Testis (tissue), 3 donors: ENCODE results near the gene FBH1. TPM values are rescaled to one million over a fixed set of nuclear protein-coding genes. Genes with fewer than 3 reads are reported as not detected.
A peak's percentile ranks its signal among the peaks of the same experiment; 100 is the strongest.

Source experiments
- DNase-seq: peaks from one replicate; pipeline ENCODE4 v3.0.0-alpha.2; 2019
- H3K27ac ChIP-seq, 2 donors: fragments of 200-600 bp; sonication (generic); one replicate each; pipeline ENCODE4 v1.5.1; 2019
- H3K27me3 ChIP-seq: fragments of 200-600 bp; sonication (generic); one replicate; pipeline ENCODE4 v1.5.1; 2019
- H3K36me3 ChIP-seq: fragments of 200-600 bp; sonication (generic); one replicate; pipeline ENCODE4 v1.5.1; 2017; ENCODE audit warnings: low read depth; ENCODE audit errors: missing control alignments
- H3K4me1 ChIP-seq: fragments of 200-600 bp; sonication (generic); one replicate; pipeline ENCODE4 v1.5.1; 2019
- H3K4me3 ChIP-seq, 2 donors: fragments of 200-600 bp; sonication (generic); one replicate each; pipeline ENCODE4 v1.5.1; 2017 to 2019
- H3K9me3 ChIP-seq: fragments of 200-600 bp; sonication (generic); one replicate; pipeline ENCODE4 v1.5.1; 2017
- POLR2A ChIP-seq: fragments of 450-650 bp; IDR thresholded peaks from one replicate; pipeline ENCODE4 v1.6.1; 2017; ENCODE audit warnings: antibody characterized with exemption, mild to moderate bottlenecking, moderate library complexity
- WGBS, 2 donors: methylation state at CpG; one replicate each; pipeline ENCODE4 v1.1.5; 2018; 5-methylcytosine and 5-hydroxymethylcytosine counted together
- intact Hi-C: fragments of 100-400 bp; cut with DNase I; formaldehyde crosslinking; loops from one replicate; pipeline ENCODE4 v1.15.1; 2023; ENCODE audit warnings: low total_unique reads
- polyA plus RNA-seq: library from polyadenylated mRNA; stranded (reverse); fragments of 350-450 nt; fragmentation: Illumina TruSeq; extraction: RNeasy Lipid Tissue Mini Kit (QIAGEN cat#74804); gene quantifications from one replicate; pipeline ENCODE4 v1.2.3, GENCODE V29; 2014; ENCODE audit warnings: low read depth, low replicate concordance; ENCODE audit not compliant: insufficient read depth
- total RNA-seq, 2 donors: library from RNA; depleted of rRNA; stranded (reverse); fragments of >200 nt; gene quantifications; one replicate each; pipeline ENCODE4 v1.2.3, GENCODE V29; 2016
- TF ChIP-seq, protein P1 (sequence below), 3 experiments: fragments of 450-650 bp in 2 of 3; fragments of 200-600 bp in 1 of 3; sonication (generic) in 1 of 3; IDR thresholded peaks; one replicate each; pipeline ENCODE4 v1.5.1; 2016 to 2019; ENCODE audit warnings: antibody characterized with exemption in 3 of 3, mild to moderate bottlenecking in 2 of 3, moderate library complexity in 1 of 3

Gene FBH1
- total and polyA plus RNA-seq, 3 donors from 2014 or later: 91.6 to 203 (median 174) TPM

DNA sequence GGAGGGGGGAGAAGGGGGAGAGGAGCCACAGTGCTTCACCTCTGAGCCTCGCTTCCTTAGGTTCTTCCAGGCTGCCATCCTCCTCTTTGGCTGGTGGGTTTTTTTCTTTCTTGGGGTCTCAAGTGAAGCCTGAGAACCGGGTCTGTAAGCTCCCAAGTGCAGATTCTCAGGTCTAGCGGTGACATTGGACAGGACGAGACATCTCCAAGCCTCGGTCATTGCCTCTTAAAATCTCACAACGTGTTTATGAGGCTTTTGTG lies 88.1 kb downstream of the FBH1 start:
- Histone ChIP-seq H3K4me3 (peak overlapping the region; percentile 81 to 89), H3K27me3 (no peaks in the 10 kb centered on the region), H3K27ac (peak overlapping the region; percentile 89 to 90), H3K4me1 (peaks cover 11% of the 10 kb centered on the region), H3K9me3 (no peaks in the 10 kb centered on the region), H3K36me3 (no peaks in the 10 kb centered on the region)
- TF ChIP-seq, protein P1, sequence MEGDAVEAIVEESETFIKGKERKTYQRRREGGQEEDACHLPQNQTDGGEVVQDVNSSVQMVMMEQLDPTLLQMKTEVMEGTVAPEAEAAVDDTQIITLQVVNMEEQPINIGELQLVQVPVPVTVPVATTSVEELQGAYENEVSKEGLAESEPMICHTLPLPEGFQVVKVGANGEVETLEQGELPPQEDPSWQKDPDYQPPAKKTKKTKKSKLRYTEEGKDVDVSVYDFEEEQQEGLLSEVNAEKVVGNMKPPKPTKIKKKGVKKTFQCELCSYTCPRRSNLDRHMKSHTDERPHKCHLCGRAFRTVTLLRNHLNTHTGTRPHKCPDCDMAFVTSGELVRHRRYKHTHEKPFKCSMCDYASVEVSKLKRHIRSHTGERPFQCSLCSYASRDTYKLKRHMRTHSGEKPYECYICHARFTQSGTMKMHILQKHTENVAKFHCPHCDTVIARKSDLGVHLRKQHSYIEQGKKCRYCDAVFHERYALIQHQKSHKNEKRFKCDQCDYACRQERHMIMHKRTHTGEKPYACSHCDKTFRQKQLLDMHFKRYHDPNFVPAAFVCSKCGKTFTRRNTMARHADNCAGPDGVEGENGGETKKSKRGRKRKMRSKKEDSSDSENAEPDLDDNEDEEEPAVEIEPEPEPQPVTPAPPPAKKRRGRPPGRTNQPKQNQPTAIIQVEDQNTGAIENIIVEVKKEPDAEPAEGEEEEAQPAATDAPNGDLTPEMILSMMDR (IDR thresholded peaks at IDR 0.05): no peak
- no peak for TF ChIP-seq POLR2A
- intact Hi-C loops: no loop called here
- 24 to 32% methylated on average over 6 of the region's 6 CpGs for WGBS, 2 donors
- no peak for DNase-seq

DNA sequence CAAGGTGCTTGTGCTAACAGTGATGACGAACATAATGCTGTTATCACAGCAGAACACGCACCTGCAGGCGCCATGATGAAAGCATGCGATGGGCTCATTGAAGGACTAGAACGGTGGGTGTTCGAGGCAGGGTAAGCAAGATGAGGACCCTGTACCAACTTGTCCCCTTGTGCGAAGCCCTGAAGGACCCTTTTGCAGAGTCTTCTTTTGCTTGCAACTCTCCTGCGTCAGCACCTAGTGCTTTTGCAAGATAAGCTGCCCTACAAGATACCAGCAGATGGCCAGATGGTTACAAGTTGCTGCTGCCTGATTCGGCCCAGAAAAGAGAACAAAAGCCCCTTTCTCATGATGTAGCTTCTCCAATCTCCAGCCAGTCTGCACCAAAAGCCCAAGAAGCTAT lies 91.5 kb downstream of the FBH1 start:
- 61 to 84% methylated on average over 9 of the region's 9 CpGs for WGBS, 2 donors
- H3K27me3 ChIP-seq: no peaks in the 10 kb centered on the region
- H3K27ac ChIP-seq: peak overlapping the region; percentile 36 to 64
- no peaks in the 10 kb centered on the region for H3K9me3 ChIP-seq
- H3K4me1 ChIP-seq: peaks cover 18% of the 10 kb centered on the region
- H3K36me3 ChIP-seq: no peaks in the 10 kb centered on the region
- TF ChIP-seq POLR2A: no peak
- TF ChIP-seq, protein P1 (IDR thresholded peaks at IDR 0.05): no peak
- DNase-seq: peak; percentile 92
- intact Hi-C loops: no loop called here
- no peak overlapping the region for H3K4me3 ChIP-seq

- 68 to 70% methylated on average over 9 of the region's 9 CpGs for WGBS, 2 donors
- no peaks in the 10 kb centered on the region for H3K9me3 ChIP-seq
- no peaks in the 10 kb centered on the region for H3K27me3 ChIP-seq
- peak overlapping the region in 1 of 2 donors; percentile 80 for H3K27ac ChIP-seq
- peaks cover 27% of the 10 kb centered on the region for H3K4me1 ChIP-seq
- TF ChIP-seq POLR2A: no peak
- TF ChIP-seq, protein P1 (IDR thresholded peaks at IDR 0.05): no peak
- no peaks in the 10 kb centered on the region for H3K36me3 ChIP-seq
- intact Hi-C loops: no loop called here
- no peak for DNase-seq
- H3K4me3 ChIP-seq: no peak overlapping the region
These were observed 93.7 kb downstream of the FBH1 start for GRCh38 chr10:5983774-5984173.

- no peak overlapping the region for H3K4me3 ChIP-seq
- no peak for TF ChIP-seq POLR2A
- TF ChIP-seq, protein P1 (IDR thresholded peaks at IDR 0.05): no peak
- DNase-seq: no peak
- no peaks in the 10 kb centered on the region for H3K9me3 ChIP-seq
- H3K27ac ChIP-seq: no peak overlapping the region
- 80 to 90% methylated on average over 5 of the region's 5 CpGs for WGBS, 2 donors
- intact Hi-C loops: no loop called here
- no peaks in the 10 kb centered on the region for H3K27me3 ChIP-seq
- H3K36me3 ChIP-seq: no peaks in the 10 kb centered on the region
- peaks cover 27% of the 10 kb centered on the region for H3K4me1 ChIP-seq
These were observed 95.0 kb downstream of the FBH1 start for GRCh38 chr10:5985029-5985428.

Other genes with a start within 250 kb of the FBH1 start
- 10 to 100 TPM in 1 of 2 donors, 1 to 10 TPM in 1; 9.4 to 14.1 TPM for gene ASB13, start 223.6 kb upstream of the FBH1 start, total RNA-seq
- gene ASB13, start 223.6 kb upstream of the FBH1 start, polyA plus RNA-seq: 12.3 TPM
- 100 to 1,000 TPM; 157 to 161 TPM for gene TASOR2, start 205.4 kb upstream of the FBH1 start, total RNA-seq
- gene TASOR2, start 205.4 kb upstream of the FBH1 start, polyA plus RNA-seq: 57.5 TPM
- 100 to 1,000 TPM; 184 to 204 TPM for gene GDI2, start 76.8 kb upstream of the FBH1 start, total RNA-seq
- gene GDI2, start 76.8 kb upstream of the FBH1 start, polyA plus RNA-seq: 144 TPM
- 10 to 100 TPM; 30.3 to 32.1 TPM for gene ANKRD16, start 350 bp upstream of the FBH1 start, total RNA-seq
- gene ANKRD16, start 350 bp upstream of the FBH1 start, polyA plus RNA-seq: 14.2 TPM
- gene IL15RA, start 87.3 kb downstream of the FBH1 start, total RNA-seq: 10 to 100 TPM; 18.3 to 21.9 TPM
- 15.6 TPM for gene IL15RA, start 87.3 kb downstream of the FBH1 start, polyA plus RNA-seq
- gene IL2RA, start 172.1 kb downstream of the FBH1 start, total RNA-seq: under 1 TPM in 1 of 2 donors, not detected in 1; 0.62 TPM
- gene IL2RA, start 172.1 kb downstream of the FBH1 start, polyA plus RNA-seq: 1.0 TPM
- 100 to 1,000 TPM; 114 to 121 TPM for gene RBM17, start 198.8 kb downstream of the FBH1 start, total RNA-seq
- gene RBM17, start 198.8 kb downstream of the FBH1 start, polyA plus RNA-seq: 145 TPM